NOMO-1 treated with DMSO at 0.1 percent for 48 hours (cell line): ENCODE results near the gene UNC45B.
"Not testable (repeated sequence)": the region's sequence is repeated elsewhere in the genome, so short reads cannot be mapped to it uniquely, and the experiment has no call there.

Experiments used
- DNase-seq: peaks from one replicate; lab custom pipeline; 2025; ENCODE audit not compliant: unreplicated experiment; lab: John Stamatoyannopoulos, UW

The UNC45B gene

DNA sequence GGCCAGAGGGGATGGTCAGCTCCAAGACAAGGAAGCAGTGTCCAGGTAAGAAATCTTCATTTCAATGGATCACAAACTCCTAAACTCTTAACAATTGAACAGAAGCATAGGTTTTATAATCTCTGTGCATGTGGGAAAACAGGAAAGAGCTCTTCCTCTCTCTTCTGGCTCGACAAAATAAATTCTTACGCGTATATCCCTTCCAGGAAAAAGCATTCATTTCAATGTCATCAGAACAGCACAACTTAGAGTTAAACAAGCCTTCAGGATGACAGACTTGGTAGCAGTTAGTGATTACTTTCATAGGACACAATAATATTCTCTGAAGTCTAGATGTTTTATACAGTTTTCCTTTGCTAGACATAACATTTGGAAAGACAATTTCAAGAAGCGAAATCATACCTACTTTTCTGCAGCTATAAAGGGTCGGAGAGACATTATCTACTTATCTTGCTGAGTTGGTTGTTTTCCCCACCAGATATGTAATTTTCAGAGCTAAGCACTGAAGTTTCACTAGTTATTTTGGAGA, 65.9 kb downstream of the UNC45B start:
- DNase-seq = no peak

DNA sequence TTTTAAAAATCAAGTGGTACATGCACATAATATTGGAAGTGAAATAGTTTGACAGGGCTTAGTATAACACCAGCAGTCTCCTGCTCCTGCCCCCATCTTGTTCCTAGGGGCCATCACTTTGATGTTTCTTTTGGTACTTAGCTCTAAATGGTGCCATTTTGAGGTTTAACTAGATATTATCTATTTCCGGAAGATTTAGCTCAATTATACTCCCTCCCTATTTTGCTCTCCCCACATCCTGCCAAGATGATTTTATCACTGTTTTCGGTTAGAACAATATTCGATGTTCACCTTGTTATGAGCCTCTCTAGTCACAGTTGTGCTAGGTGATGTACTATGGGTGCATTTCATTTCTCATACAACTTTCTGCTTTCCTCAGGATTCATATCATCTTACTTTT, 66.6 kb downstream of the UNC45B start:
- DNase-seq = no peak

DNA sequence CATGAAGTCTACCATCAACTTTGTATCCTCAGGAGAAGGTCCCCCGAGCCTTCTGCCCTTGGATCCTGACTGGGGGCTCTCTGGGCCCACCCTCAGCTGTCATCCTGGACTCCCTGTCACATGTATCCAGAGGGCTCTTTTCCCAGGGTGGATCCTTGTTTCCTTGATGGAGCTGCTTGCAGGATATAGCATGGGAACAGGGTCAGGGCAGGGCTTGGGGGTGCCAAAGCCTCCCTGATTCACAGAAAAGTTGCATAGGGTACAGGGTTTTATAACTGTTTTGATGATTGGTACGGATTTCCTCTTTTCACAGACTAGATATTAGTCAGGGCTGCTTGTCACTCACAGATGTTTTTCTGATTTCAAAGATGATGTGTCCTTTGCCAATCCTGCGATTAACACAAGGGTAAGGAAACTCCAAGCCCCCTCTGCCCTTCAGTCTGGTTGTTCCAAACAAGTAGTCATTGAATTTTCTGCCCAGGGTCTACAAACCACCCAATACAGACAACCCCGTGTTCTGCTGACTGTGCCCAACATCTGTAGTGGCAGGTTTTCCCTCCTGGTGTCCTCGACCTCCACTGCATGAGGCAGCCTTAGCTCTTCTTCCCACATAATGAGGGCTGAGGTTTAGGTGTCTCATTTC, 67.1 kb downstream of the UNC45B start:
- DNase-seq = no peak

DNA sequence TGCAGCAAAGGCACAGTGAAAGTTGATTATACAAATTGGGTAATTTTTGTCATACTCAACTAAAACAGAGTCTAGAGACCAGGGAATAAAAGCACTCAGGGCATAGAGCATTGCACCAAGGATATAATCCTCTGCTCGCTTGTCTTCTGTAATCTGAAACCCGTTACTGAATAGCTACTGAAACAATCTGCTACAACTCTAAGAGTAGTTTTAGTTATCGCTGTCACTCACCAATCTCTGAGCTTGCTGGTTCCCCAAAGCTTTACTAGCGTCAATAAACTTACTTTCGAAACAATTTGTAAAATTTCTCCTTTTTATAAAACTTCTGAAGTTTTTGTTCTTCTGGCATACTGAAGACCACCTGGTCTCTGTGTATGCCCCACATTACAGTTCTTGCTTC, 69.5 kb downstream of the UNC45B start:
- DNase-seq = no peak

DNA sequence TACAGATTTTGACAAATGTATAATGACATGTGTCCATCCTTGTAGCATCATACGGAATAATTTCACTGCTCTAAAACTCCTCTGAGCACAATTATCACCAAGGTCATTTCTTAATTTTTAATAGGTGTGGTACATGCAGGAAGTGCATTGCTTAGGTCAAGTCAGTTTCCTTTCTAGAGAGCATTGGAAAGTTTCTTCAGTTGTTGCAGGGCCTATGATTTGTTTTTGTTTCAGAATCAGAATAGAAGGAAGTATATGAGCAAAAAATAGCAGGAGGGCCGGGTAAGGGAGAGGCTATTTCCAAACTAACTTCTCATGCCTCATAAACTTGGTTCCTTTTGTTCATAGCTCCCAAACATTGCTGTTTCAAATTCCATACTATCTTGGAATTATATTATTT, 71.3 kb downstream of the UNC45B start:
- peak; percentile 78 for DNase-seq

DNA sequence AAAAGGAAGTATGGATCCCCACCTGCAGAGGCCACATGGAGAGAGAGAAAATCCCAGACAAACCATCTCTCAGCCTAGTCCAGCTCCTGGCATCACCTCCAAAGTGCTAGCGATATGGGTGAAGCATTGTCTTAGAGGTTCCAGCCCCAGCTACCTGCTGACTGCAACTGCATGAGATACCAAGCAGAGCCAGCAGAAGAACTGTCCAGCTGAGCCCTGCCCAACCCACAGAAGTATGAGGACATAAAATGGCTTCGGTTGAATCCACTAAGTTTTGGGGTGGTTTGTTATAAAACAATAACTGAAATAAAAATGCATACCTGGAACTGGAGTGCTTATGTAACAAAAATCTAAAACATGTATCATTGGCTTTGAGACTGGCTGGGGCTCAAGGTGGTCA, 74.8 kb downstream of the UNC45B start:
- DNase-seq = no peak

DNA sequence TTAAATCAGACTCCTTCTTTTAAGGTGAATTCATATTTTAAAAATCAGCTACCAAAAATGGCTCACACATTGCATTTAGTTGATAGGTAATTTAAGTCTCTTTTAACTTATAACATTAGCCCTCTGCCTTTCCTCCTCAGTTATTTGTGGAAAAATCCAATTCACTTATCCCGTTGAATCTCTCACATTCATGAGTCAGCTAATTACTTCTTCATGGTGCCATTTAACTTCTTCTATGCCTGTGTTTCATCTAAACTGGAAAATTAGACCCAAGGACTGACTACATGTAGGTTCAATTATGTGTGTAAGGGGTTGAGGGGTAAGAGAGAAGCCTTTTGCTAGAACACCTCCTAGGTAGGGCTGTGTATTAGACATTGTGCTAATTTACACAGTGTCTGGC, 76.8 kb downstream of the UNC45B start:
- no peak for DNase-seq

DNA sequence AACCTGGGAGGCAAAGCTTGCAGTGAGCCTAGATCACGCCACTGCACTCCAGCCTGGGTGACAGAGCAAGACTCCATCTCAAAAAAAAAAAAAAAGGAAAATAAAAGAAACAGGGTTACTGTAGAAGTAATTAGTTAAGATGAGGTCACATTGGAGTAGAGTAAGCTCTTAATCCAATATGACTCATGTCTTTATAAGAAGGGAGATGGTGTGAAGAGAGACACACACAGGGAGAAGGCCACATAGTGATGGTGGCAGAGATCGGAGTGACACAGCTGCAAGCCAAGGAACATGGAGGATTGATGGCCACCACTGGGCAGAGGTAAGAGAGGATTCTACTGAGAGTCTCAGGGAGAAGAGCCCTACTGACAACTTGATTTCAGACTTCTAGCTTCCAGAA, 79.9 kb downstream of the UNC45B start:
- no peak for DNase-seq

DNA sequence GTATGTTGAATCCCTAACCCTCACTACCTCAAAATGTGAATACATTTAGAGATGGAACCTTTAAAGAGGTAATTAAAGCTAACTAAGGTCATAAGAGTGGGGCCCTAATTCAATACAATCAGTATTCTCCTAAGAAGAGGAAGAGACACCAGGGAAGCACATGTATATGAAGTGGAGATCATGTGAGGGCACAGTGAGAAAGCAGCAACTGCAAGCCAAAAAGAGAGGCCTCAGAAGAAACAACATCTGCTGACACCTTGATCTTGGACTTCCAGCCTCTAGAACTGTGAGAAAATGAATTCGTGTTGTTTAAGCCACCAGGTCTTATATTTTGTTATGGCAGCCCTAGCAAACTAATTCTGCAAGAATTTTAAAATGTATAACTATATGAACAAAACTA, 82.0 kb downstream of the UNC45B start:
- DNase-seq = no peak

DNA sequence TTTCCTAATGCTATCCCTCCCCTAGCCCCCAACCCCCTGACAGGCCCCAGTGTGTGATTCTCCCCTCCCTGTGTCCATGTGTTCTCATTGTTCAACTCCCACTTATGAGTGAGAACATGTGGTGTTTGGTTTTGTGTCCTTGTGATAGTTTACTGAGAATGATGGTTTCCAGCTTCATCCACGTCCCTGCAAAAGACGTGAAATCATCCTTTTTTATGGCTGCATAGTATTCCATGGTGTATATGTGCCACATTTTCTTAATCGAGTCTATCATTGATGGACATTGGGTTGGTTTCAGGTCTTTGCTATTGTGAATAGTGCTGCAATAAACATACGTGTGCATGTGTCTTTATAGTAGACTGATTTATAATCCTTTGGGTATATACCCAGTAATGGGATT, 86.7 kb downstream of the UNC45B start:
- not testable (repeated sequence) for DNase-seq

DNA sequence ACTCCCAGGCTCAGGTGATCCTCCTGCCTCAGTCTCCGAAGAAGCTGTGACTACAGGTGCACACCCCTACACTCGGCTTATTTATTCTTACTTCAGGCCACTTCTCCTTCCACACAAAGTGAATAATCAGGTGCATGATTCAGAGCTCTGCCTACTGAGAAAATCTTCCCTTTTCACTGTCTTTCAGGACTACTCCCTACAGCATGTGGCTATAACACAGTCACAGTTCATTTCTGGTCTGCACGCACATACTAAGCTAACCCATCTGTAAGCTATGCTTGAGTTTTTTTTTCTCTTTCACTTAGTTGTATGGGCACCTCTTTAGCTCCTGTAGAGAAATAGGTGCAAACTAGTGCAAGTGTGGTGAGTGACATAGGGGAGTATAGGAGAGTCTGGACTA, 87.7 kb downstream of the UNC45B start:
- no peak for DNase-seq

DNA sequence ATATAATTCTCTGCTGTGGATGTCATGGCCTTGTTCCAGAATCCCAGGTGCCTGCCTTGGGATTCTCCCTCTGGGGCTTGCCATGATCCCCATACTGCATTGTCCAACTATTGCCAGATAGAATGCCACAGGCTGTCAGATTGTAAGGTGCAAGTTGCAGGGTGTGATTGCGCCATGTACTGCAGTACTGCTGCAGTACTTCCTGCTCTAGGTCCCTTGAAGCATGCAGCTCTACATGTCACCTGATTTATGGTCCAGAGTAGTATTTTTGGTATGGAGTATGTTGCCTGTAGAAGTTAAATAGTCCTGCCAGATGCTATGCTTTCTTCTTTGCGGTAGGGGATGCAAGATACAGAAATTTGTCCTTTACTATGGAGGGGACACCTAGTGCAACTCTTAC, 88.3 kb downstream of the UNC45B start:
- peak; percentile 51 for DNase-seq

DNA sequence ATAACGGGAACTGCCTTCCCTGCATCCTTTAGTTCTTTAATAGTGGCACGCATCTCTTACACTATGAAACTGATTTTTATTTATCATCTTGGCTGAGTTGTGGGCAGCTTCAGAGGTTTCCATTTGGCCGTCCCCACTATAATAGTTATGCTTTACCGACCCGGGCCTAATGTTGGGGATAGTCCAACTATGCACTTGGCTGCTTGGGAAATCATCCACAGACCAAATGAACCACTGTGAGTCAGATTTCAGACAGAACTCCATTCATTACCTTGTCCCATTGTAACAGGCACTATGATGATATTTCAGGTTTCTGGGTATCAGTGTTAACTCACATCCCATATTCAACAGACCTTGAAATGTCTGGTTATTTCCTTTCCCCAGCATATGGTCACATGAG, 89.2 kb downstream of the UNC45B start:
- no peak for DNase-seq

DNA sequence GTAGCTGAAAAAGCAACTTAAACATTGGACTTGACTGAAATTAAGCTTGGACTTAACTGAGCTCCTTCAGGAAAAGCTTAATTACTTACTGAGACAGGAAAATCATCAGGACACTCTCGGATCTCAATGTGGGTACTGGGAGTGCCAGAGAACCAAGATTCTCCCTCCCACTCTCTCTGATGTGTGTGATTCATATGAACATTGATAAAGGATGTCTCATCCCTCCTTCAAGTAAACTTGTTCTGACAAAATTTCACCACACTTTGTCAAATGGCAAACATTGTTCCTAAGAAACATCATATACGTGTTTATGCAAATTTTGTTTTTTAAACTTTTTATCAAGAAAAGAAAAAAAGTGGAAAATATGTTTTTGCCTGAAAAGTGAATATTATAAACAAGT, 91.2 kb downstream of the UNC45B start:
- no peak for DNase-seq
